Thyroid gland (tissue), 4 donors: ENCODE results near the gene COX7A2. TPM values are rescaled to one million over a fixed set of nuclear protein-coding genes. Genes with fewer than 3 reads are reported as not detected.
A peak's percentile ranks its signal among the peaks of the same experiment; 100 is the strongest.

Experiments
- DNase-seq, 2 donors: peaks; one replicate each; pipeline ENCODE4 v3.0.0-alpha.2; 2019
- H3K27ac ChIP-seq, 3 donors: fragments of 200-600 bp; sonication (generic); 1 replicate in 2 of 3; 2 replicates in 1 of 3; pipeline ENCODE4 v1.5.1; 2016 to 2019; ENCODE audit warnings: mild to moderate bottlenecking in 1 of 3, moderate library complexity in 1 of 3
- H3K27me3 ChIP-seq: fragments of 200-600 bp; sonication (generic); one replicate; pipeline ENCODE4 v1.5.1; 2019
- H3K36me3 ChIP-seq, 2 donors: fragments of 200-600 bp; sonication (generic); one replicate each; pipeline ENCODE4 v1.5.1; 2016 to 2019
- H3K4me1 ChIP-seq, 2 donors: fragments of 200-600 bp; sonication (generic); one replicate each; pipeline ENCODE4 v1.5.1; 2017 to 2019
- H3K4me3 ChIP-seq, 3 donors: fragments of 200-600 bp; sonication (generic); replicated peaks in 1 of 3; 1 replicate in 2 of 3; 2 replicates in 1 of 3; pipeline ENCODE4 v1.5.1; 2016; ENCODE audit warnings: mild to moderate bottlenecking in 1 of 3
- H3K9me3 ChIP-seq: fragments of 200-600 bp; sonication (generic); one replicate; pipeline ENCODE4 v1.5.1; 2017
- CTCF ChIP-seq, 6 experiments: fragments of 200-600 bp in 3 of 6; fragments of 450-650 bp in 3 of 6; sonication (generic) in 3 of 6; IDR thresholded peaks; one replicate each; pipeline ENCODE4 v1.5.1; 2016 to 2019; ENCODE audit warnings: antibody characterized with exemption in 6 of 6, mild to moderate bottlenecking in 2 of 6, inconsistent platforms in 1 of 6, moderate library complexity in 1 of 6
- POLR2A ChIP-seq, 2 donors: fragments of 450-650 bp; IDR thresholded peaks; one replicate each; pipeline ENCODE4 v1.6.1; 2017; ENCODE audit warnings: antibody characterized with exemption in 2 of 2, mild to moderate bottlenecking in 2 of 2, moderate library complexity in 1 of 2
- WGBS, 2 donors: methylation state at CpG; one replicate each; pipeline ENCODE4 v1.1.5; 2017; 5-methylcytosine and 5-hydroxymethylcytosine counted together
- intact Hi-C: fragments of 100-400 bp; cut with DNase I; formaldehyde crosslinking; loops from one replicate; pipeline ENCODE4 v1.15.1; 2023
- total RNA-seq, 4 donors: library from RNA; depleted of rRNA; stranded (reverse); fragments of >200 nt; gene quantifications; one replicate each; pipeline ENCODE4 v1.2.3, GENCODE V29; 2016

The COX7A2 gene
- total RNA-seq, 4 donors from 2014 or later = 136 to 578 (median 341) TPM

GRCh38 chr6:75268121-75268987 is 24.8 kb upstream of the COX7A2 start:
- TF ChIP-seq CTCF (IDR thresholded peaks at IDR 0.05) (no peak), POLR2A (IDR thresholded peaks at IDR 0.05) (no peak)
- Histone ChIP-seq H3K36me3 (peaks cover 0 to 5% of the 10 kb centered on the region in 2 donors), H3K27me3 (no peaks in the 10 kb centered on the region), H3K4me1 (peaks cover 17 to 26% of the 10 kb centered on the region in 2 donors), H3K27ac (peak overlapping the region in 2 of 3 donors; percentile 10 to 24), H3K9me3 (no peaks in the 10 kb centered on the region), H3K4me3 (no peak overlapping the region)
- no peak for DNase-seq
- intact Hi-C loops = loop anchor here (10.0 kb wide), 1 partner anchor 256 kb away; no protein-coding TSS in a partner anchor
- 73 to 82% methylated on average over 5 of the region's 5 CpGs for WGBS, 2 donors

- H3K27ac ChIP-seq = peak overlapping the region in 2 of 3 donors; percentile 10 to 24
- no peak for DNase-seq
- no peaks in the 10 kb centered on the region for H3K27me3 ChIP-seq
- peaks cover 15 to 26% of the 10 kb centered on the region in 2 donors for H3K4me1 ChIP-seq
- WGBS, 2 donors = 61 to 72% methylated on average over 4 of the region's 4 CpGs
- no peaks in the 10 kb centered on the region for H3K9me3 ChIP-seq
- peaks cover 0 to 5% of the 10 kb centered on the region in 2 donors for H3K36me3 ChIP-seq
- TF ChIP-seq CTCF (IDR thresholded peaks at IDR 0.05) = no peak
- TF ChIP-seq POLR2A (IDR thresholded peaks at IDR 0.05) = no peak
- no peak overlapping the region for H3K4me3 ChIP-seq
- intact Hi-C loops = loop anchor here (10.0 kb wide), 1 partner anchor 257 kb away; no protein-coding TSS in a partner anchor
Observed at GRCh38 chr6:75267461-75267860, 23.9 kb upstream of the COX7A2 start.

GRCh38 chr6:75266716-75267291 is 23.2 kb upstream of the COX7A2 start:
- intact Hi-C loops = loop anchor here (10.0 kb wide), 1 partner anchor 258 kb away; no protein-coding TSS in a partner anchor
- TF ChIP-seq POLR2A (IDR thresholded peaks at IDR 0.05) = no peak
- TF ChIP-seq CTCF (IDR thresholded peaks at IDR 0.05) = peak; percentile 39 to 81 (median 62)
- Histone ChIP-seq H3K36me3 (peaks cover 0 to 5% of the 10 kb centered on the region in 2 donors), H3K9me3 (no peaks in the 10 kb centered on the region), H3K4me1 (peaks cover 15 to 21% of the 10 kb centered on the region in 2 donors), H3K27ac (no peak overlapping the region), H3K4me3 (no peak overlapping the region), H3K27me3 (no peaks in the 10 kb centered on the region)
- 62 to 66% methylated on average over 2 of the region's 2 CpGs for WGBS, 2 donors
- DNase-seq = no peak

- no peak overlapping the region for H3K27ac ChIP-seq
- intact Hi-C loops = loop anchor here (10.0 kb wide), 1 partner anchor 261 kb away; no protein-coding TSS in a partner anchor
- H3K36me3 ChIP-seq = peaks cover 6 to 9% of the 10 kb centered on the region in 2 donors
- TF ChIP-seq POLR2A (IDR thresholded peaks at IDR 0.05) = no peak
- DNase-seq = no peak
- no peak overlapping the region for H3K4me3 ChIP-seq
- H3K27me3 ChIP-seq = no peaks in the 10 kb centered on the region
- H3K4me1 ChIP-seq = peaks cover 15 to 16% of the 10 kb centered on the region in 2 donors
- H3K9me3 ChIP-seq = no peaks in the 10 kb centered on the region
Observed at GRCh38 chr6:75263401-75263750, 19.8 kb upstream of the COX7A2 start.

- Histone ChIP-seq H3K9me3 (no peaks in the 10 kb centered on the region), H3K4me3 (no peak overlapping the region), H3K36me3 (peaks cover 8 to 9% of the 10 kb centered on the region in 2 donors), H3K27ac (no peak overlapping the region), H3K4me1 (peaks cover 11 to 15% of the 10 kb centered on the region in 2 donors), H3K27me3 (no peaks in the 10 kb centered on the region)
- TF ChIP-seq CTCF (IDR thresholded peaks at IDR 0.05) (no peak), POLR2A (IDR thresholded peaks at IDR 0.05) (no peak)
- WGBS, 2 donors = 92 to 95% methylated on average over 4 of the region's 4 CpGs
- no peak for DNase-seq
- intact Hi-C loops = loop anchor here (10.0 kb wide), 1 partner anchor 262 kb away; no protein-coding TSS in a partner anchor
Observed at GRCh38 chr6:75262716-75263400, 19.3 kb upstream of the COX7A2 start.
